Naive B cell (primary cell): ENCODE results near the gene EZR. TPM values are rescaled to one million over a fixed set of nuclear protein-coding genes. Genes with fewer than 3 reads are reported as not detected.

Experiments used
- ATAC-seq, 2 donors: fragments of 150-1000 bp; cut with Tn5 transposase; 2 replicates each; pipeline ENCODE4 v1.10.0; 2021; ENCODE audit warnings: low read depth in 2 of 2, mild to moderate bottlenecking in 2 of 2, moderate library complexity in 2 of 2
- DNase-seq: peaks from one replicate; pipeline ENCODE4 v3.0.0; 2022
- H3K27ac Mint-ChIP-seq, 6 donors: one replicate each; pipeline ENCODE4 v1.8.0; 2020 to 2022; ENCODE audit warnings: mild to moderate bottlenecking in 6 of 6, mixed read lengths in 6 of 6, moderate library complexity in 5 of 6, inconsistent platforms in 2 of 6
- H3K27me3 Mint-ChIP-seq, 3 donors: one replicate each; pipeline ENCODE4 v1.8.0; 2021 to 2022; ENCODE audit warnings: mixed read lengths in 3 of 3, mild to moderate bottlenecking in 1 of 3
- H3K36me3 Mint-ChIP-seq, 2 donors: one replicate each; pipeline ENCODE4 v1.8.0; 2020 to 2022; ENCODE audit warnings: mixed read lengths in 2 of 2, inconsistent platforms in 1 of 2, mild to moderate bottlenecking in 1 of 2
- H3K4me1 Mint-ChIP-seq, 3 donors: one replicate each; pipeline ENCODE4 v1.8.0; 2020 to 2022; ENCODE audit warnings: mixed read lengths in 3 of 3, inconsistent platforms in 1 of 3, mild to moderate bottlenecking in 1 of 3, moderate library complexity in 1 of 3
- H3K4me3 Mint-ChIP-seq, 8 donors: one replicate each; pipeline ENCODE4 v1.8.0; 2020 to 2022; ENCODE audit warnings: mild to moderate bottlenecking in 8 of 8, mixed read lengths in 8 of 8, moderate library complexity in 8 of 8, inconsistent platforms in 2 of 8
- H3K9me3 Mint-ChIP-seq, 7 donors: one replicate each; pipeline ENCODE4 v1.8.0; 2020 to 2022; ENCODE audit warnings: mixed read lengths in 7 of 7, mild to moderate bottlenecking in 5 of 7, inconsistent platforms in 2 of 7, moderate library complexity in 1 of 7
- polyA plus RNA-seq, 6 donors: library from polyadenylated mRNA; unstranded; fragments of 300-500 nt; fragmentation: Illumina TruSeq; gene quantifications; one replicate each; pipeline ENCODE4 v1.2.3, GENCODE V29; 2021; ENCODE audit warnings: low read depth in 6 of 6

EZR gene
- polyA plus RNA-seq, 6 donors from 2014 or later: 463 to 555 (median 516) TPM

DNA sequence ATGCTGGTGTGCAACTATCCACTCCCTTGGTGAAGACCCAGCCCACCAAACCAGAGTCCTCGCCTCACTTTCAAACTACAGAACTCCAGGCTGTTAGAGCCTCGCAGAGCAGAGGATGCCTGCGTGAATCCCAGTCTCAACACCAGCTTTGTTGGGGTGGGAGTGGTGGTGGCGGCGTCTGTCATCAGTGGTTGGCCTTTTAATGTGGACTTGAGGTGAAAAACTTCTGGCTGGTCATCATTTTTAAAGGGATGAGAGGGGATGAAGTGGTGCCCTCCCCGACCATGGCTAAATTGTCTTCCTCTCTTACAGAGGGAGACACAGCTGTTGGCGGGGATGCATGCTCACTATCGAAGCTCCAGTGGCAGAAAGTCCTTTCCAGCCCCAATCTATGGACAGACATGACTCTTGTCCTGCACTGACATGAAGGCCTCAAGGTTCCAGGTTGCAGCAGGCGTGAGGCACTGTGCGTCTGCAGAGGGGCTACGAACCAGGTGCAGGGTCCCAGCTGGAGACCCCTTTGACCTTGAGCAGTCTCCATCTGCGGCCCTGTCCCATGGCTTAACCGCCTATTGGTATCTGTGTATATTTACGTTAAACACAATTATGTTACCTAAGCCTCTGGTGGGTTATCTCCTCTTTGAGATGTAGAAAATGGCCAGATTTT, 54.9 kb downstream of the EZR start:
- no peaks in the 10 kb centered on the region for H3K9me3 Mint-ChIP-seq
- DNase-seq (no peak), ATAC-seq (peak in 1 of 2 donors; percentile 8)
- peaks cover 13 to 21% (median 13%) of the 10 kb centered on the region in 3 donors for H3K4me1 Mint-ChIP-seq
- peak overlapping the region in 4 of 6 donors; percentile 72 to 94 (median 92) for H3K27ac Mint-ChIP-seq
- H3K4me3 Mint-ChIP-seq: peak overlapping the region in 4 of 8 donors; percentile 40 to 77 (median 53)
- H3K36me3 Mint-ChIP-seq: peaks cover 20 to 33% of the 10 kb centered on the region in 2 donors
- no peaks in the 10 kb centered on the region for H3K27me3 Mint-ChIP-seq

DNA sequence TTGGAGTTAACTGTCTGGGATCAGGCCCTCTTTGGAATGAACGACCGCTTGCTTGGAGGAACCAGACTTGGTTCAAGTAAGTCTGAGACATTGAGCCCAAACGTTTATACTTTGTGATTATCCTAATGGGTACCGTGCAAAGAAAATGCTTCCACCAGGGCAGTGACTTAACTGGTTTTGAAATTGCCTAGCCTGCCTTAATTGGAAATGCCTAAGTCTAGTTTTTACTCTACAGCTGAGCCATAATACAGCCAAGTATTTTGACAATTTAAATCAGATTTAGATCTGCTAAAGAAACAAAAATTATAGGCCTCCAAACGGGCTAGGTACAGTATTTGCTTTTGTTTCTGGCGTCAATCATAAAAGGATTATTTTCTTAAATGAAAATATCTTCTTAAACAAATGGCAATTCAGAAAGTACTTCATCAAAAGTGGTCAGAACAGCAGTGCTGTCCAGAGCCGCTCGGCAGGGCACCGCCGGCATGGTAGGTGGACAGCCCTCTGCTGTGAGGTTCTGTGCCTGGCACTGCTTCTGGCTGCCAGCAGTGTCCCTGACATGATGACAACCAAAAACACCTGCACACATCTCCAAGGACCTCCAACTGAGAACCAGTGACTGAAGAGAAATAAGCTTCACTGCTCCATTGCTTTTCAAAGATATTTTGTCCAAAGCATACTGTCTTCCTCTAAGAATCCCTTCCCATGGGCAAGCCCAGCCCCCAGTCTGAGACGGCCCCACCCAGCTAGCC, 55.6 kb downstream of the EZR start:
- Mint-ChIP-seq H3K4me3 (peak overlapping the region in 4 of 8 donors; percentile 40 to 77 (median 53)), H3K27me3 (no peaks in the 10 kb centered on the region), H3K4me1 (peaks cover 12 to 21% (median 13%) of the 10 kb centered on the region in 3 donors), H3K9me3 (no peaks in the 10 kb centered on the region), H3K27ac (peak overlapping the region in 5 of 6 donors; percentile 67 to 94 (median 89)), H3K36me3 (peaks cover 17 to 33% of the 10 kb centered on the region in 2 donors)
- DNase-seq: peak; percentile 48
- ATAC-seq: peak in 1 of 2 donors; percentile 9

DNA sequence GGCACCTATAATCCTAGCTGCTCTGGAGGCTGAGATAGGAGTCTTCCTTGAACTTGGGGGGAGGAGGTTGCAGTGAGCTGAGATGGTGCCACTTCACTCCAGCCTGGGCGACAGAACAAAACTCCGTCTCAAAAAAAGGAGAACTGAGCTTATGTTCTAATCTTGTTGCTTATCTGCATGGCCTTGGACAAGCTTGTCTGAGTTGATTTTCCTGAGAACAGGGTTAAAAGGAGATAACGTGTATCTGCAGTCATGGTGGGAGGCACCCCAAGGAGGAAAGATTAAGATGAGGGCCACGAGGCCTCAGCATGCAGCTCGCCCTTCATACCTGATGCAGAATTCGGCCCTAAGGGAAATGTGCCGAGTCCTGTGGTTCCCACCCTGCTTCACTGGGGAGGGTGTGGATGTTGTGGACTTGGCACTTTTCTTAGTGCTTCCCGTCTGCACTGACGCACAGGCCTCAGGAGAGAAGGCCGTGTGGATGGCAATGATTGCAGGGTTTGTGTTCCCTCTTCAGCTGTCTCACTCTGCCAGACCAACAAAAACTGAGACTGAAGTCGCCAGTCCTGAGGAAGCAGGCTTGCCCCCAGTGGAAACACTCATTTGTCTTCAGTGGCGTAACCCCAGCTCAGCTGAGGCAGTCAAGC, 56.3 kb downstream of the EZR start:
- Mint-ChIP-seq H3K4me3 (peak overlapping the region in 3 of 8 donors; percentile 25 to 62 (median 53)), H3K27ac (peak overlapping the region in 5 of 6 donors; percentile 63 to 94 (median 79)), H3K9me3 (no peaks in the 10 kb centered on the region), H3K36me3 (peaks cover 11 to 31% of the 10 kb centered on the region in 2 donors), H3K4me1 (peaks cover 12 to 17% (median 13%) of the 10 kb centered on the region in 3 donors), H3K27me3 (no peaks in the 10 kb centered on the region)
- DNase-seq (no peak), ATAC-seq (no peak)

DNA sequence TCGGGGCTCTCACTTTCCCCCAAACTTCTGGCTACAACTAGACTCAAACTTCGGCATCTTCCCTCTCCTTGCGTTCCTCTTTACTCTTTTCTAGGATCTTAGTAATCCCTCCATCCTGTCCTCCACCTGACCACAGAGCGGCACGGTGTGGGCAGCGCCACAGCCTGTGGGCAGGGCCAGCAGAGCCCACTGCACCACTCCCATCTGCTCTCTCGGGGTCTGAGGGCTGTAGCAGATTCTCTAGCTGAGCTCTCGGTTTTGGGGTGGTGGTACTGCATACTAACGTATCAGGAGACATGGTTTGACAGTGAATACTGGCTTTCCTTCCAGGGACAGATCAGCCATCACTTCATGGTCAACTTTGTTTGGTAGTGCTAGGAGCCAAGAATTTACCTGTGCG, 57.4 kb downstream of the EZR start:
- no peaks in the 10 kb centered on the region for H3K27me3 Mint-ChIP-seq
- peak overlapping the region in 3 of 8 donors; percentile 3 to 72 (median 64) for H3K4me3 Mint-ChIP-seq
- DNase-seq: peak; percentile 14
- peak overlapping the region in 4 of 6 donors; percentile 38 to 94 (median 62) for H3K27ac Mint-ChIP-seq
- ATAC-seq: no peak
- peaks cover 0 to 20% of the 10 kb centered on the region in 2 donors for H3K36me3 Mint-ChIP-seq
- peaks cover 6 to 15% (median 11%) of the 10 kb centered on the region in 3 donors for H3K4me1 Mint-ChIP-seq
- H3K9me3 Mint-ChIP-seq: no peaks in the 10 kb centered on the region

DNA sequence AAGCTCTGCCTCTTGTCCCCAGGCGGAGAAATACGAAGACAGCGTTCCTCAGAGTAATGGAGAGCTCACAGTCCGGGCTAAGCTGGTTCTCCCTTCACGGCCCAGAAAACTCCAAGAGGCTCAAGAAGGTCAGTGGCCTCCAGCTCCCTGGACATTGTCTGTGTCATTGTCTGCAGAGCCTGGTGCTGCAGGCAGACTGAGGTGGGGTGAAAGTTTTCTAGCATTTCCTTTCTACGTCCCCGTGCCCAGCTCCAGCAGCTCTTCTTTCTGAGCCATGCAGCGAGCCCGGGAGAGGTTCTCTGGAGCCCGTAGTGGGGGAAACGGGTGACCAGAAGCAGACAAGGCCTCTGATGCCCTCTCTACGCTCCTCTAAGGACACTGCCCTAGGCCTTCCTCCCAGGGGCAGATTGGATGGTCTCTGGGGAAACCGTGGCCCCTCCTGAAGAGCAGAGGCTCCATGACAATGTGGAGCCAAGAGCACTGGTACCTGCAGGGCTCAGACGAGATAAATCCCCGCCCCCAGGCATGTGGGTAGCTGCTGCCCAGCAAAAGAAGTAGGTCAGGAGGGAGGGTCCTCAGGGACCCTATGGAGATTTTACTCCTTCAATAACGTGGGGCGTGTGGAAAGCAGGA, 58.4 kb downstream of the EZR start:
- ATAC-seq: no peak
- Mint-ChIP-seq H3K27me3 (no peaks in the 10 kb centered on the region), H3K36me3 (peaks cover 0 to 16% of the 10 kb centered on the region in 2 donors), H3K9me3 (no peaks in the 10 kb centered on the region), H3K4me1 (peaks cover 6 to 15% (median 14%) of the 10 kb centered on the region in 3 donors), H3K27ac (peak overlapping the region in 2 of 6 donors; percentile 50 to 66), H3K4me3 (no peak overlapping the region)
- peak; percentile 11 for DNase-seq

DNA sequence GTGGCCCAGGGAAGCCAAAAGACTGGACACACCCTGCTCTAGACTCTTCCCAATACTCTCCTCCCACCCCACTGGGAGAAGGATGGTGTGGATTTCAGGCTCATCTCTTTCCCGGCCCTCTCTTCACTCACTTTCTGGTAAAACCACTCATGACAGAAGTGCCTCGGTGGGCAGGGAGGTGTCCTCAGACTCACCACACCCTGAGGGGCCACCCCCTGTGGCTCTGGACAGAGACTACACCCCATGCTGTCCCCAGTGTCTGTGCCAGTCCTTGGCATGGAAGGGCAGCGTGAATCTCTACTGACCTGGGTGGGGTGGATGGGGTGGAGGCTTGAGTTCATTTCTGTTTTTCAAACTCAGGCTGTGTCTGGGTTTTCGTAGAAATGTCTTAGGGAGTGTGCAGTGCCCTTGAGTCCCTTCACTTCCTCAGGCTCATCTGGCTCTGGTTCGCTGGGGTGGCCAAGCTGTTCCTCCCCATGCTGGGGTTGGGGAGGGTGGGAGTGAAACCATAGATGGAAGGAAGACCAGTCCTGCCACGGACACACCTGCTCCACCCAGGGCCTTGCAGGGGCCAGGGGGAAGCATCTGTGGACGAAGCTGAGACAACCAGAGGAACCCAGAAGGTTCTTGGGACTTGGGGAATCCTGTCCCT, 59.1 kb downstream of the EZR start:
- peak overlapping the region in 1 of 6 donors; percentile 52 for H3K27ac Mint-ChIP-seq
- H3K9me3 Mint-ChIP-seq: no peaks in the 10 kb centered on the region
- H3K36me3 Mint-ChIP-seq: peaks cover 0 to 16% of the 10 kb centered on the region in 2 donors
- peaks cover 6 to 15% (median 14%) of the 10 kb centered on the region in 3 donors for H3K4me1 Mint-ChIP-seq
- no peak overlapping the region for H3K4me3 Mint-ChIP-seq
- H3K27me3 Mint-ChIP-seq: no peaks in the 10 kb centered on the region
- ATAC-seq: no peak
- DNase-seq: no peak

DNA sequence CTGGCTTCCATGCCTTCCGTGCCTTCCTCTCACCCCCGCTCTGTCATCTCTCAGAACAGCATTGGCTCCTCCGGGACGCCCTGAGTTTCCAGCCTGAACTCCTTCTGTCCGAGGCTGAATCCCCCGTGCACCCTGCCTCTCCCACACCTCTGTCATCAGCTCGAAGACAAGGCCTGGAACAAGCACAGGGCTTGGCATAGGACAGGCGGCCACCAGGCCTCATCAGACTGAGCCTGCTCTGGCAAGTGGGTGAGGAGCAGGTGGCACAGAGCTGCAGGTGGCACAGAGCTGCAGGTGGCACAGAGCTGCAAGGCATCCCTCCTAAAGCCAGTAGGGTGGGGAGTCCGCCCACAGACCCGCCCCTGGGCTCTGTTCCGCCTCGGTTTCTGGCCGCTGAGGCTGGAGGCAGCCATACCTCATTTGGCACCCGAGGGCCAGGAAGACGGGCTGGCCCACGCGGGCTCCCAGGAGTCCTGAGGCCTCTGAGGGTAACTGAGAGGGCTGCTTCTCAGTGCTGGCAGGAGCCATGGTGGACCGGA, 60.2 kb downstream of the EZR start:
- no peak for ATAC-seq
- Mint-ChIP-seq H3K4me1 (peaks cover 6 to 14% (median 11%) of the 10 kb centered on the region in 3 donors), H3K27ac (peak overlapping the region in 3 of 6 donors; percentile 15 to 86 (median 20)), H3K4me3 (no peak overlapping the region), H3K9me3 (no peaks in the 10 kb centered on the region), H3K36me3 (peaks cover 0 to 8% of the 10 kb centered on the region in 2 donors), H3K27me3 (no peaks in the 10 kb centered on the region)
- no peak for DNase-seq

DNA sequence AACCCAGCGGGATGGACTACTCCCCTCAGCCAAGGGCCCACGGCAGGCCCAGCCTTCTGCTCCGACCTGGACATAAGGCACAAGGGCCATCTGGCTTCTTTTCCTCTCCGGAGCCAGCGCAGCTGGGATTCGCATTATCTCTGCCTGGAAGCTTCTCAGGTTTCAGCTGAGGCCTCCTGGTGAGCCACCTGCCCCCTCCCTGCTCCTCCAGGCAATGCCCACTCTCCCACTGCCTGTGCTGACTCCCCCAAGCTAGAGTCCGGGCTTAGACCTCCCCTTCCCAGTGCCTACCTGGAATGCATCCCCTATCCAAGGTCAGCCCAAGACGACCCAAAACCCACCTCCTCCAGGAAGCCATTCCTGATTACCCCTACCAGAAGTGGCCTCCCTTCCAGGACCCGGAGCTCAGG, 60.7 kb downstream of the EZR start:
- Mint-ChIP-seq H3K4me1 (peaks cover 6 to 11% (median 8%) of the 10 kb centered on the region in 3 donors), H3K9me3 (no peaks in the 10 kb centered on the region), H3K36me3 (peaks cover 0 to 8% of the 10 kb centered on the region in 2 donors), H3K4me3 (no peak overlapping the region), H3K27ac (peak overlapping the region in 2 of 6 donors; percentile 15 to 86), H3K27me3 (no peaks in the 10 kb centered on the region)
- DNase-seq (no peak), ATAC-seq (no peak)

DNA sequence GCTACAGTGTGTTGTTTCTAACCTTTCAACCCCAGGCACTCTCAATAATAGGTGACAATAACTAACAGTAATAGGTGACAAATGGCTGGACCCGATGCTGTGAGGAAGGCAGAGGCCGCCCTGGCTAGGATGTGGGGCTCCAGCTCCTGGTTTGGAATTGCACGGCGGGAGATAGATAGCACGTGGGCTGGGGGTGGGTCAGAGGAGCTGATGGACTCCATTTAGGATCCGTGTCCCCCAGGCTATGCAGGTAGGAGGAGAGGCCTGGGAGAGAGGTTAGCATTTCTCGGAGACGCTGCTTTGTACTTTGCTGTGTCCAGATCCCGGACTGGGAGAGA, 61.4 kb downstream of the EZR start:
- Mint-ChIP-seq H3K36me3 (peaks cover 0 to 4% of the 10 kb centered on the region in 2 donors), H3K27me3 (no peaks in the 10 kb centered on the region), H3K27ac (peak overlapping the region in 2 of 6 donors; percentile 26 to 79), H3K4me1 (peaks cover 4 to 10% (median 8%) of the 10 kb centered on the region in 3 donors), H3K4me3 (no peak overlapping the region), H3K9me3 (no peaks in the 10 kb centered on the region)
- no peak for ATAC-seq
- no peak for DNase-seq

DNA sequence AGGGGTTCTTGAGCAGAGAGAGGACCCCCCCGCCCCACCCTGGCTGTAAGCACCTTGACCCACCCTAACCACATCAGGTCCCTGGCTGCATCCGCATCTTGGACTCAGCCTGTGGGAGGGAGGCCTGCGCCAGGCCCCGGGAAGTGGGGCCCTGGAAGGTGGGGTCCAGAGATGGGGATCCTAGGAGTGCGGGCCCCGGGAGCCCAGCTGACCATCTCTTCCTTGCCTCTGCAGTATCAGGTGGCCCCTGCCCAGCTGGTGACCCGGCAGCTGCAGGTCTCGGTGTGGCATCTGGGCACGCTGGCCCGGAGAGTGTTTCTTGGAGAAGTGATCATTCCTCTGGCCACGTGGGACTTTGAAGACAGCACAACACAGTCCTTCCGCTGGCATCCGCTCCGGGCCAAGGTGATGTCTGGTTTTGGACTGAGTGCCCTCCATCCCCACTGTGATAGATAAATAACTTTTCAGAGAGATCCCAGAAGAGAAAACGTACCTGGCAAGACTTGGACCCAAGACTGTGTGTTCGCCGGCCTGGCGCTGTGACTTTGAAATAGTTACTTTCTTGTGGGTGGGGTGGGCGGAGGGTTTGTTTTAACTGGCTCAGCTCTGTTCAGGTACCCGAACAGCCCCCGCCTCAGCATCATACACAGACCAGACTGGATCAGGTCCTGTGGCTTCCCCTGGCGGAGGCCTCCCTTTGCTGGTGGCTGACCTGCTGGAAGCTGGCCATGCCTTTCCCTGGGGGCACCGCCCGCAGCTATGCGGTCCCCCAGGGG, 62.0 kb downstream of the EZR start:
- H3K27ac Mint-ChIP-seq: peak overlapping the region in 2 of 6 donors; percentile 19 to 79

DNA sequence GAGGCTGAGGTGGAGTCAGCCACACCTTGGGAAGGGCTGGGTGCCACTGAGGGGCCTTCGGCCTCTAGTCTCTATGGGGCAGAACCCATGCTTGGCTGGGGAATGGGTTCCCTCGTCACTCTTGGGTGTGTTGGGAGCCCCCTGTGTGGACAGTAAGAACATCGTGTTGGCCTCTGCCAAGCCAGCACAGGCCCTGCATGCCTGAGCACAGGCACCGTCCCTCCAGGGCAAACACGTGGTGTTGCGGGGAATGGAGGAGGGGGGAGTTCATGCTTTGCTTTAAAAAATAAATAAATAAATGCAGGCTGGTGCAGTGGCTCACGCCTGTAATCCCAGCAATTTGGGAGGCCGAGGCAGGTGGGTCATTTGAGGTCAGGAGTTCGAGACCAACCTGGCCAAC, 63.0 kb downstream of the EZR start:
- Mint-ChIP-seq H3K4me3 (peak overlapping the region in 1 of 8 donors; percentile 63), H3K9me3 (no peaks in the 10 kb centered on the region), H3K4me1 (peaks cover 6 to 20% (median 9%) of the 10 kb centered on the region in 3 donors), H3K27me3 (no peaks in the 10 kb centered on the region), H3K36me3 (no peaks in the 10 kb centered on the region), H3K27ac (peak overlapping the region in 2 of 6 donors; percentile 56 to 59)
- ATAC-seq: no peak
- DNase-seq: no peak

More for the DNA sequence above, 62.0 kb downstream of the EZR start:
- no peak for ATAC-seq
- H3K4me1 Mint-ChIP-seq: peaks cover 0 to 15% (median 10%) of the 10 kb centered on the region in 3 donors
- no peaks in the 10 kb centered on the region for H3K27me3 Mint-ChIP-seq
- no peak for DNase-seq
- no peaks in the 10 kb centered on the region for H3K9me3 Mint-ChIP-seq
- H3K36me3 Mint-ChIP-seq: no peaks in the 10 kb centered on the region
- no peak overlapping the region for H3K4me3 Mint-ChIP-seq

DNA sequence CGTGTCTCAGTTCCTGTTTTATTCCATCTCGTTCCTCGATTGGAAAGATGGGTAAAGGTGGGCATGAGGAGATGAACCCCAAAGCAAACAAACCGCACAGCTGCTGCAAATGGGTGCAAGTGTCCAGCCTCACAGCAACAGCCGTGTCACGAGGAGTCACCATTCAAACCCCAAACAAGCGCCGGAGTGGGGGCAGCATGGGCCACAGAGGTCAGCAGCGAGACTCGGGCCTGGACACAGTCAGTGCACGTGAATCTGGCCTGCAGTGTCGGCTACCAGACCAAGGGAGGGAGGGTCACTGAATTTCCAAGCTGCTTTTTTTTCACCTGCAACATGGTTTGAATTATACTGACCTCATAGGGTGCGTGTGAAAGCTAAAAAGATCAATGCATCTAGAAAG, 63.5 kb downstream of the EZR start:
- Mint-ChIP-seq H3K36me3 (no peaks in the 10 kb centered on the region), H3K4me3 (no peak overlapping the region), H3K27me3 (no peaks in the 10 kb centered on the region), H3K27ac (peak overlapping the region in 2 of 6 donors; percentile 41 to 81), H3K9me3 (no peaks in the 10 kb centered on the region), H3K4me1 (peaks cover 6 to 17% (median 13%) of the 10 kb centered on the region in 3 donors)
- no peak for ATAC-seq
- no peak for DNase-seq
